HG03565 (cell line): ENCODE measurements around the gene GOLGA6A.
"Not testable (repeated sequence)": the region's sequence is repeated elsewhere in the genome, so short reads cannot be mapped to it uniquely, and the experiment has no call there.

Source experiments
- ATAC-seq: cut with Tn5 transposase; IDR thresholded peaks from one replicate; pipeline ENCODE4 v1.9.1; 2021; ENCODE audit warnings: mild to moderate bottlenecking, moderate library complexity; ENCODE audit not compliant: unreplicated experiment

GOLGA6A gene

GRCh38 chr15:74082450-74082849 is at the start of gene GOLGA6A:
Gene GOLGA6A, minus strand, starts transcription at chr15:74082550. Its CDS starts 41 bp downstream, at chr15:74082509.
- ATAC-seq: not testable (repeated sequence)

GRCh38 chr15:74131628-74132413 is 49.5 kb upstream of the GOLGA6A start:
- no peak for ATAC-seq

GRCh38 chr15:74130849-74131627 is 48.7 kb upstream of the GOLGA6A start:
- no peak for ATAC-seq

- no peak for ATAC-seq
Observed at GRCh38 chr15:74130155-74130848, 48.0 kb upstream of the GOLGA6A start, which contains the start of gene ISLR2. Gene ISLR2, plus strand, starts transcription at chr15:74130586. Its CDS starts 2,169 bp downstream, at chr15:74132755.

- no peak for ATAC-seq
Observed at GRCh38 chr15:74129586-74130154, 47.3 kb upstream of the GOLGA6A start.

GRCh38 chr15:74128785-74129585 is 46.6 kb upstream of the GOLGA6A start:
- ATAC-seq: no peak

- ATAC-seq: no peak
Observed at GRCh38 chr15:74127954-74128784, 45.8 kb upstream of the GOLGA6A start.

GRCh38 chr15:74127255-74127953 is 45.1 kb upstream of the GOLGA6A start:
- ATAC-seq: no peak

GRCh38 chr15:74124759-74125158 is 42.4 kb upstream of the GOLGA6A start:
- no peak for ATAC-seq

- no peak for ATAC-seq
Observed at GRCh38 chr15:74124196-74124595, 41.8 kb upstream of the GOLGA6A start.

GRCh38 chr15:74123658-74124057 is 41.3 kb upstream of the GOLGA6A start:
- no peak for ATAC-seq

GRCh38 chr15:74123131-74123429 is 40.7 kb upstream of the GOLGA6A start:
- no peak for ATAC-seq

GRCh38 chr15:74122403-74123130 is 40.2 kb upstream of the GOLGA6A start:
- no peak for ATAC-seq

- ATAC-seq: no peak
Observed at GRCh38 chr15:74121858-74122257, 39.5 kb upstream of the GOLGA6A start.

GRCh38 chr15:74121039-74121438 is 38.7 kb upstream of the GOLGA6A start:
- no peak for ATAC-seq

GRCh38 chr15:74120426-74120825 is 38.1 kb upstream of the GOLGA6A start:
- ATAC-seq: no peak

GRCh38 chr15:74109713-74110112 is 27.4 kb upstream of the GOLGA6A start:
- ATAC-seq: no peak

GRCh38 chr15:74108611-74109010 is 26.3 kb upstream of the GOLGA6A start:
- ATAC-seq: not testable (repeated sequence)
